Measurements from ENCODE around the gene GPC4.

GRCh38 chrX:133412665-133413064 is 2.6 kb downstream of the GPC4 start:
- no peak for TF ChIP-seq CEBPB (IDR thresholded peaks at IDR 0.05)
- TF ChIP-seq EP300 (IDR thresholded peaks at IDR 0.05; ENCODE audit: borderline replicate concordance): no peak
- TF ChIP-seq FOXM1 (IDR thresholded peaks at IDR 0.05; ENCODE audit: borderline replicate concordance, low read depth): no peak
- no peak for TF ChIP-seq CREB1 (IDR thresholded peaks at IDR 0.05; ENCODE audit: low read depth)

Measured in Ishikawa (cell line).